ENCODE measurements around the gene HSD11B1. TPM values are rescaled to one million over a fixed set of nuclear protein-coding genes. Genes with fewer than 3 reads are reported as not detected.

Gene HSD11B1
- total RNA-seq = 10 to 100 TPM in 1 of 4 donors, 1 to 10 TPM in 3; 1.1 to 20.7 (median 2.4) TPM

GRCh38 chr1:209704584-209704983, at the start of gene HSD11B1:
Gene HSD11B1 (plus strand): TSS chr1:209704846. CDS start chr1:209704943, 97 bp downstream.
- intact Hi-C loops (cut with DNase I) = no loop called here
- no peaks in the 10 kb centered on the region for H3K4me1 ChIP-seq
- no peaks in the 10 kb centered on the region for H3K36me3 ChIP-seq
- DNase-seq = peak; percentile 17
- no peak within 1 kb of the TSS for H3K27ac ChIP-seq
- no peak within 1 kb of the TSS for H3K4me3 ChIP-seq (replicated peaks in 1 of 3)
- TF ChIP-seq POLR2A (IDR thresholded peaks at IDR 0.05) = no peak
- no peak for TF ChIP-seq CTCF (IDR thresholded peaks at IDR 0.05)
- H3K27me3 ChIP-seq = no peaks in the 10 kb centered on the region
- no peaks in the 10 kb centered on the region for H3K9me3 ChIP-seq
- WGBS, 2 donors = 76 to 79% methylated on average over 4 to 6 of the region's 6 CpGs

GRCh38 chr1:209655411-209656231, 49.0 kb upstream of the HSD11B1 start:
- H3K27me3 ChIP-seq = no peaks in the 10 kb centered on the region
- intact Hi-C loops (cut with DNase I) = no loop called here
- H3K4me3 ChIP-seq (replicated peaks in 1 of 3) = no peak overlapping the region
- TF ChIP-seq POLR2A (IDR thresholded peaks at IDR 0.05) (no peak), CTCF (IDR thresholded peaks at IDR 0.05) (no peak)
- 86 to 88% methylated on average over 9 of the region's 9 CpGs for WGBS, 2 donors
- H3K9me3 ChIP-seq = no peaks in the 10 kb centered on the region
- no peak overlapping the region for H3K27ac ChIP-seq
- H3K36me3 ChIP-seq = no peaks in the 10 kb centered on the region
- peaks cover 22 to 35% of the 10 kb centered on the region in 2 donors for H3K4me1 ChIP-seq
- no peak for DNase-seq

GRCh38 chr1:209657140-209657879, 47.3 kb upstream of the HSD11B1 start:
- TF ChIP-seq POLR2A (IDR thresholded peaks at IDR 0.05) (no peak), CTCF (IDR thresholded peaks at IDR 0.05) (no peak)
- intact Hi-C loops (cut with DNase I) = no loop called here
- no peaks in the 10 kb centered on the region for H3K27me3 ChIP-seq
- WGBS, 2 donors = 85 to 98% methylated on average over 9 of the region's 9 CpGs
- H3K4me1 ChIP-seq = peaks cover 21 to 23% of the 10 kb centered on the region in 2 donors
- no peak for DNase-seq
- no peaks in the 10 kb centered on the region for H3K36me3 ChIP-seq
- H3K4me3 ChIP-seq (replicated peaks in 1 of 3) = no peak overlapping the region
- no peak overlapping the region for H3K27ac ChIP-seq
- no peaks in the 10 kb centered on the region for H3K9me3 ChIP-seq

GRCh38 chr1:209657918-209658317, 46.7 kb upstream of the HSD11B1 start:
- H3K4me1 ChIP-seq = peaks cover 14 to 17% of the 10 kb centered on the region in 2 donors
- H3K27me3 ChIP-seq = no peaks in the 10 kb centered on the region
- DNase-seq = no peak
- H3K4me3 ChIP-seq (replicated peaks in 1 of 3) = no peak overlapping the region
- intact Hi-C loops (cut with DNase I) = no loop called here
- no peak overlapping the region for H3K27ac ChIP-seq
- TF ChIP-seq POLR2A (IDR thresholded peaks at IDR 0.05) (no peak), CTCF (IDR thresholded peaks at IDR 0.05) (no peak)
- no peaks in the 10 kb centered on the region for H3K36me3 ChIP-seq
- no peaks in the 10 kb centered on the region for H3K9me3 ChIP-seq
- WGBS, 2 donors = 98 to 99% methylated on average over 5 of the region's 5 CpGs

GRCh38 chr1:209659909-209660308, 44.7 kb upstream of the HSD11B1 start:
- no peaks in the 10 kb centered on the region for H3K9me3 ChIP-seq
- TF ChIP-seq POLR2A (IDR thresholded peaks at IDR 0.05) = no peak
- TF ChIP-seq CTCF (IDR thresholded peaks at IDR 0.05) = no peak

More at GRCh38 chr1:209659909-209660308, 44.7 kb upstream of the HSD11B1 start:
- Histone ChIP-seq H3K4me1 (peaks cover 0 to 7% of the 10 kb centered on the region in 2 donors), H3K36me3 (no peaks in the 10 kb centered on the region), H3K27ac (no peak overlapping the region), H3K4me3 (replicated peaks in 1 of 3) (no peak overlapping the region), H3K27me3 (no peaks in the 10 kb centered on the region)
- no peak for DNase-seq
- 27 to 33% methylated on average over 5 of the region's 5 CpGs for WGBS, 2 donors
- intact Hi-C loops (cut with DNase I) = no loop called here
